ENCODE data around the gene C9orf78. TPM values are rescaled to one million over a fixed set of nuclear protein-coding genes. Genes with fewer than 3 reads are reported as not detected.
A peak's percentile ranks its signal among the peaks of the same experiment; 100 is the strongest.

Gene C9orf78
- total and polyA plus RNA-seq, 4 donors = 31.1 to 84.2 (median 50.9) TPM

- H3K9ac ChIP-seq (ENCODE audit: low read depth in 1 of 2, low read length in 2 of 2) = peak overlapping the region; percentile 76 to 84
- H3K27ac ChIP-seq (ENCODE audit: low read depth in 1 of 2, low read length in 2 of 2) = peak overlapping the region in 1 of 2 donors; percentile 49
- H3K36me3 ChIP-seq (ENCODE audit: control insufficient read depth in 4 of 4, insufficient read depth in 3 of 4, low read depth in 1 of 4, low read length in 3 of 4) = peaks cover 3 to 17% (median 16%) of the 10 kb centered on the region in 4 donors
- DNase-seq (ENCODE audit: low spot score) = no peak
- peak overlapping the region; percentile 56 to 94 (median 86) for H3K4me3 ChIP-seq (ENCODE audit: low read depth in 1 of 3, low read length in 3 of 3)
- 1% methylated on average over 19 of the region's 19 CpGs for WGBS
- no peak for TF ChIP-seq FOXA1 (IDR thresholded peaks at IDR 0.05)
- TF ChIP-seq RXRA (IDR thresholded peaks at IDR 0.05) = no peak
- TF ChIP-seq, protein P1, sequence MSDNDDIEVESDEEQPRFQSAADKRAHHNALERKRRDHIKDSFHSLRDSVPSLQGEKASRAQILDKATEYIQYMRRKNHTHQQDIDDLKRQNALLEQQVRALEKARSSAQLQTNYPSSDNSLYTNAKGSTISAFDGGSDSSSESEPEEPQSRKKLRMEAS (IDR thresholded peaks at IDR 0.05) = no peak
- no peak for TF ChIP-seq EGR1 (IDR thresholded peaks at IDR 0.05; ENCODE audit: low read depth in 2 of 2)
- TF ChIP-seq FOXA2 (IDR thresholded peaks at IDR 0.05) = no peak
- no peak for TF ChIP-seq YY1 (IDR thresholded peaks at IDR 0.05)
- TF ChIP-seq JUND (IDR thresholded peaks at IDR 0.05) = no peak
- no peak for TF ChIP-seq HNF4G (IDR thresholded peaks at IDR 0.05)
- no peak for TF ChIP-seq ATF3 (IDR thresholded peaks at IDR 0.05)
- TF ChIP-seq RAD21 (IDR thresholded peaks at IDR 0.05) = no peak
- no peak for TF ChIP-seq NR2F2 (IDR thresholded peaks at IDR 0.05)
- no peak for TF ChIP-seq HNF4A (conservative IDR thresholded peaks at IDR 0.05)
- no peak for TF ChIP-seq ZBTB33 (IDR thresholded peaks at IDR 0.05)
- TF ChIP-seq, protein P2, sequence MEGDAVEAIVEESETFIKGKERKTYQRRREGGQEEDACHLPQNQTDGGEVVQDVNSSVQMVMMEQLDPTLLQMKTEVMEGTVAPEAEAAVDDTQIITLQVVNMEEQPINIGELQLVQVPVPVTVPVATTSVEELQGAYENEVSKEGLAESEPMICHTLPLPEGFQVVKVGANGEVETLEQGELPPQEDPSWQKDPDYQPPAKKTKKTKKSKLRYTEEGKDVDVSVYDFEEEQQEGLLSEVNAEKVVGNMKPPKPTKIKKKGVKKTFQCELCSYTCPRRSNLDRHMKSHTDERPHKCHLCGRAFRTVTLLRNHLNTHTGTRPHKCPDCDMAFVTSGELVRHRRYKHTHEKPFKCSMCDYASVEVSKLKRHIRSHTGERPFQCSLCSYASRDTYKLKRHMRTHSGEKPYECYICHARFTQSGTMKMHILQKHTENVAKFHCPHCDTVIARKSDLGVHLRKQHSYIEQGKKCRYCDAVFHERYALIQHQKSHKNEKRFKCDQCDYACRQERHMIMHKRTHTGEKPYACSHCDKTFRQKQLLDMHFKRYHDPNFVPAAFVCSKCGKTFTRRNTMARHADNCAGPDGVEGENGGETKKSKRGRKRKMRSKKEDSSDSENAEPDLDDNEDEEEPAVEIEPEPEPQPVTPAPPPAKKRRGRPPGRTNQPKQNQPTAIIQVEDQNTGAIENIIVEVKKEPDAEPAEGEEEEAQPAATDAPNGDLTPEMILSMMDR (IDR thresholded peaks at IDR 0.05; ENCODE audit: low read depth, low read length, missing input control) = no peak
- TF ChIP-seq SP1 (IDR thresholded peaks at IDR 0.05) = no peak
- TF ChIP-seq, protein P3, sequence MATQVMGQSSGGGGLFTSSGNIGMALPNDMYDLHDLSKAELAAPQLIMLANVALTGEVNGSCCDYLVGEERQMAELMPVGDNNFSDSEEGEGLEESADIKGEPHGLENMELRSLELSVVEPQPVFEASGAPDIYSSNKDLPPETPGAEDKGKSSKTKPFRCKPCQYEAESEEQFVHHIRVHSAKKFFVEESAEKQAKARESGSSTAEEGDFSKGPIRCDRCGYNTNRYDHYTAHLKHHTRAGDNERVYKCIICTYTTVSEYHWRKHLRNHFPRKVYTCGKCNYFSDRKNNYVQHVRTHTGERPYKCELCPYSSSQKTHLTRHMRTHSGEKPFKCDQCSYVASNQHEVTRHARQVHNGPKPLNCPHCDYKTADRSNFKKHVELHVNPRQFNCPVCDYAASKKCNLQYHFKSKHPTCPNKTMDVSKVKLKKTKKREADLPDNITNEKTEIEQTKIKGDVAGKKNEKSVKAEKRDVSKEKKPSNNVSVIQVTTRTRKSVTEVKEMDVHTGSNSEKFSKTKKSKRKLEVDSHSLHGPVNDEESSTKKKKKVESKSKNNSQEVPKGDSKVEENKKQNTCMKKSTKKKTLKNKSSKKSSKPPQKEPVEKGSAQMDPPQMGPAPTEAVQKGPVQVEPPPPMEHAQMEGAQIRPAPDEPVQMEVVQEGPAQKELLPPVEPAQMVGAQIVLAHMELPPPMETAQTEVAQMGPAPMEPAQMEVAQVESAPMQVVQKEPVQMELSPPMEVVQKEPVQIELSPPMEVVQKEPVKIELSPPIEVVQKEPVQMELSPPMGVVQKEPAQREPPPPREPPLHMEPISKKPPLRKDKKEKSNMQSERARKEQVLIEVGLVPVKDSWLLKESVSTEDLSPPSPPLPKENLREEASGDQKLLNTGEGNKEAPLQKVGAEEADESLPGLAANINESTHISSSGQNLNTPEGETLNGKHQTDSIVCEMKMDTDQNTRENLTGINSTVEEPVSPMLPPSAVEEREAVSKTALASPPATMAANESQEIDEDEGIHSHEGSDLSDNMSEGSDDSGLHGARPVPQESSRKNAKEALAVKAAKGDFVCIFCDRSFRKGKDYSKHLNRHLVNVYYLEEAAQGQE (IDR thresholded peaks at IDR 0.05) = no peak
- no peak for TF ChIP-seq TAF1 (conservative IDR thresholded peaks at IDR 0.05)
- H3K4me1 ChIP-seq (ENCODE audit: control insufficient read depth in 4 of 4, insufficient read depth in 4 of 4, low read length in 3 of 4) = peaks cover 0 to 24% (median 19%) of the 10 kb centered on the region in 4 donors
- no peaks in the 10 kb centered on the region for H3K27me3 ChIP-seq (ENCODE audit: control insufficient read depth in 4 of 4, insufficient read depth in 4 of 4, low read length in 3 of 4)
- H3K9me3 ChIP-seq (ENCODE audit: control insufficient read depth in 4 of 4, low read length in 3 of 4) = no peaks in the 10 kb centered on the region
Observed at GRCh38 chr9:129835860-129836223, 767 bp upstream of the C9orf78 start.

Data from liver (tissue), 9 donors.